Nephron (organoid): ENCODE results near the gene RTL10.

ENCODE experiments used
- H3K27ac Mint-ChIP-seq, 3 experiments: 2 replicates each; pipeline ENCODE4 v1.8.0; 2020; ENCODE audit warnings: mixed read lengths in 3 of 3, mild to moderate bottlenecking in 2 of 3, moderate library complexity in 1 of 3
- H3K27me3 Mint-ChIP-seq: 2 replicates; pipeline ENCODE4 v1.8.0; 2021; ENCODE audit warnings: low read depth, mild to moderate bottlenecking, moderate library complexity, mixed read lengths
- H3K36me3 Mint-ChIP-seq: 2 replicates; pipeline ENCODE4 v1.8.0; 2020; ENCODE audit warnings: low read depth, mixed read lengths
- H3K4me1 Mint-ChIP-seq: 2 replicates; pipeline ENCODE4 v1.8.0; 2020; ENCODE audit warnings: mixed read lengths
- H3K4me3 Mint-ChIP-seq, 3 experiments: 2 replicates each; pipeline ENCODE4 v1.8.0; 2020; ENCODE audit warnings: mild to moderate bottlenecking in 3 of 3, mixed read lengths in 3 of 3, moderate library complexity in 2 of 3
- H3K9me3 Mint-ChIP-seq: 2 replicates; pipeline ENCODE4 v1.8.0; 2020; ENCODE audit warnings: mixed read lengths
- TF ChIP-seq, protein P1 (sequence below), 3 experiments: fragments of 200-600 bp; sonication (generic); IDR thresholded peaks; one replicate each; pipeline ENCODE4 v1.5.0; 2021; ENCODE audit warnings: antibody characterized with exemption in 3 of 3; ENCODE audit not compliant: unreplicated experiment in 3 of 3

RTL10 gene

DNA sequence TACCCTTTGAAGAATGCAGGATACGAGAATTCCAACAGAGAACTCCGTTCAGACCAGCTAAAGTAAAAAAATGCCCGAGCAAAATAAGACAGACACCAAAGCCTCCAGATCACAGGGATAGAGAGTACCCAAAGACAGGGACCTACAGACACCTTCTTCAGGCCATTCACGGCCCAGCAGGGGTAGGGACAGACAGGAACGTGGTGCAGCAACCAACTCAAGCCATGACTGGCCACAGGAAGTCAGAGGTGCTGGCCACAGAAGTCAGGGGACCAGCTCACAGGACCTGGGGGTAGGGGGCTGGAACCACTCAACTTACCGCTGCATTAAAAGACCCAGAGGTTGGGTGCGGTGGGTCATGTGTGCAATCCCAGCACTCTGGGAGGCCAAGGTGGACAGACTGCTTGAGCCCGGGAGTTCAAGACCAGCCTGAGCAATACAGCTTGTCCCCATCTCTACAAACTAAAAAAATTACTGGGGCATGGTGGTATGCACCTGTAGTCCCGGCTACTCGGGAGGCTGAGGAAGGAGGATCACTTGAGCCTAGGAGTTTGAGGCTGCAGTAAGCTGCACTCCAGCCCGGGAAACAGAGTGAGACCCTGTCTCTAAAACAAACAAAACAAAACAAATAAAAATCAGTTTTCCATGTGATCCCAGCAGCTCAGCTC is 47.0 kb upstream of the RTL10 start:
- Mint-ChIP-seq H3K9me3 (no peaks in the 10 kb centered on the region), H3K4me1 (peaks cover 32% of the 10 kb centered on the region), H3K36me3 (peaks cover 8% of the 10 kb centered on the region), H3K27me3 (peaks cover 13% of the 10 kb centered on the region), H3K27ac (peak overlapping the region in 2 of 3 experiments; percentile 22 to 77), H3K4me3 (peak overlapping the region in 1 of 3 experiments; percentile 2)
- TF ChIP-seq, protein P1, sequence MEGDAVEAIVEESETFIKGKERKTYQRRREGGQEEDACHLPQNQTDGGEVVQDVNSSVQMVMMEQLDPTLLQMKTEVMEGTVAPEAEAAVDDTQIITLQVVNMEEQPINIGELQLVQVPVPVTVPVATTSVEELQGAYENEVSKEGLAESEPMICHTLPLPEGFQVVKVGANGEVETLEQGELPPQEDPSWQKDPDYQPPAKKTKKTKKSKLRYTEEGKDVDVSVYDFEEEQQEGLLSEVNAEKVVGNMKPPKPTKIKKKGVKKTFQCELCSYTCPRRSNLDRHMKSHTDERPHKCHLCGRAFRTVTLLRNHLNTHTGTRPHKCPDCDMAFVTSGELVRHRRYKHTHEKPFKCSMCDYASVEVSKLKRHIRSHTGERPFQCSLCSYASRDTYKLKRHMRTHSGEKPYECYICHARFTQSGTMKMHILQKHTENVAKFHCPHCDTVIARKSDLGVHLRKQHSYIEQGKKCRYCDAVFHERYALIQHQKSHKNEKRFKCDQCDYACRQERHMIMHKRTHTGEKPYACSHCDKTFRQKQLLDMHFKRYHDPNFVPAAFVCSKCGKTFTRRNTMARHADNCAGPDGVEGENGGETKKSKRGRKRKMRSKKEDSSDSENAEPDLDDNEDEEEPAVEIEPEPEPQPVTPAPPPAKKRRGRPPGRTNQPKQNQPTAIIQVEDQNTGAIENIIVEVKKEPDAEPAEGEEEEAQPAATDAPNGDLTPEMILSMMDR (IDR thresholded peaks at IDR 0.05; ENCODE audit: unreplicated experiment in 3 of 3): no peak

DNA sequence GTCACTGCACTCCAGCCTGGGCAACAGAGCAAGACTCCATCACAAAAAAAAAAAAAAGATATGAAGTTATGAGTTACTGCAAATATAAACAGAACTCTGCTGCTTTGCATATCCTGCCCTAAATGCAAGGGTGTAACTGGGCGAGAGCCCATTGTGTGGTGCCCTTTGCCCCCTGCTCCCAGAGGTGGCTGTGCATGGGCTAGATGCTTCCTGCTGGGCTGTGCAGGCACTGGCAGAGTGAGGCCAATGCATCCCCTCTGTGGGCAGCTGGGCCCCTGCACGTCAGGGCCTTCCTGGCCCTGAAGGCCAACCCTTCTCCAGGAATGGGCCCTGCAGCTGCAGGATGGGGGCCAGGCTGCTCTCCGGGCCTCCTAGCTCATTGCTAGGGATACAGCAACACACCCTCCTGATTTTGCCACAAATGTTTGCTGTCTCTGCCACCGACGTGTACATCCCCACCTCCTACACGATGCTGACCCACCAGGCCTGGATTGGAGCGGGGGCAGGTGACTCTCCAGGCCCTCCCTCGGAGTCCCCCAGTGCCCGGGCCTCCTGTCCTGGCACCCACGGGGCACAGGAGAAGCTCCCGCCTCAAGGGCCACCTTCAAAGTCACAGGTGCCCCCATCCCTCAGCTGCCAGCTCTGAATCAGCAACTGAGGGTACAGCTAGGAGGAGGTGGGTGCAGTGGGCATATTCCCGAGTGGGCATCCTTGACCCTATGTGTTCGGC is 46.2 kb upstream of the RTL10 start:
- H3K4me3 Mint-ChIP-seq: no peak overlapping the region
- H3K27ac Mint-ChIP-seq: peak overlapping the region in 1 of 3 experiments; percentile 77

DNA sequence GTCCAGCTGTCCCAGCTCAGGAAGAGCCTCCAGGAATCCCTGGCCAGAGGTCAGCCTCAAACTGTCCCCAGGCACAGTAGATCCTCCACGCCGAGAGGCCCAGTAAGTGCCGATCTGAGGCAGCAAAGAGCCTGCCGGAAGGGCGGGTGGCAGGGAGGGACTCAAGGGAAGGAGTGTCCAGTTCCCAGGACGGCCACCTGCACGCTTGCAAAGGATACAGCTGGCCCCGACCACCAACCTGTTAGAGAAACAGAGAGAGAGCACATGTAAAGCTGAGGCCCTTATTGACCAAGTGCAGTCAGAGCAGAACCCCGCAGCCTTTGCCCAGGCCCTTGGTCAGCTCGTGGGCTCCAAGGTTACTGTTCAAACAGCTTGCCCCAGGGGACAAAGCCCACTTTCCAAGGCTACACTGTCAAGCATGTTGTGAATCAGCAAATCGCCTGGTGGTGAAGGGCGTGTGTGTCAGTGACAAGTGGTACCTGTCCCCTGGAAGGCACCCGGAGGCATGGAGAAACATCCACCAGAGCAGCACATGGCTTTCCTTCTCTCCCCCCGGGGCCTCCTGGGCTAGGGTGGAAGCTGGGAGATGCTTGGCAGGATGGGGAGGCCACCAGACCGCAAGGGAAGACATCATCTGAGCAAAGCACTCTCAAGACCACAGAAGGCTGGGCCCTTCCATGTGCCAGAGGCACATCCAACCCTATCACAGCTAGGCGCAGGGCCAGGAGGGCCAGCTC is 44.3 kb upstream of the RTL10 start:
- peaks cover 17% of the 10 kb centered on the region for H3K27me3 Mint-ChIP-seq
- H3K27ac Mint-ChIP-seq: no peak overlapping the region
- H3K4me1 Mint-ChIP-seq: peaks cover 20% of the 10 kb centered on the region
- TF ChIP-seq, protein P1 (IDR thresholded peaks at IDR 0.05; ENCODE audit: unreplicated experiment in 3 of 3): no peak
- no peak overlapping the region for H3K4me3 Mint-ChIP-seq
- H3K36me3 Mint-ChIP-seq: peaks cover 6% of the 10 kb centered on the region
- no peaks in the 10 kb centered on the region for H3K9me3 Mint-ChIP-seq

More for the DNA sequence above, 46.2 kb upstream of the RTL10 start:
- Mint-ChIP-seq H3K9me3 (no peaks in the 10 kb centered on the region), H3K27me3 (peaks cover 14% of the 10 kb centered on the region), H3K4me1 (peaks cover 28% of the 10 kb centered on the region), H3K36me3 (peaks cover 5% of the 10 kb centered on the region)
- TF ChIP-seq, protein P1 (IDR thresholded peaks at IDR 0.05; ENCODE audit: unreplicated experiment in 3 of 3): no peak

DNA sequence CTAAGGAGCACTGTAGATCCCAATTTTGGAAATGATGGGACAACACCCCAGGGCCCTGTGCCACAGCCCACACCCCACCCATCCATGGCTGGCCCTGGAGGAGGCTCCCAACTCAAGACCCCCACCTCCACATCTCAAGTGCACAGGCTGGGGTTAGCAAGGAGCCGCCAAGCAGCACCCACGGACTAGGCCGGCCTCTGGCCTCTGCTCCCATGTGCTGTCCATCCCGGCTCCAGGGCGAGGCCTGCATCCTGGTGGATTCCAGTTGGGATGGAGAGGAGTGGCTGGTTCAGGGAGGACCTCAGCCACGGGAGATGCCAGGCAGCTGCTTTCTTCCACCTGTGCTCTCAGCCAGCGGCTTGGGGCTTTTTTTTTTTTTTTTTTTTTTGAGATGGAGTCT is 43.5 kb upstream of the RTL10 start:
- peaks cover 18% of the 10 kb centered on the region for H3K27me3 Mint-ChIP-seq
- no peaks in the 10 kb centered on the region for H3K9me3 Mint-ChIP-seq
- TF ChIP-seq, protein P1 (IDR thresholded peaks at IDR 0.05; ENCODE audit: unreplicated experiment in 3 of 3): no peak
- H3K4me3 Mint-ChIP-seq: no peak overlapping the region
- peaks cover 9% of the 10 kb centered on the region for H3K36me3 Mint-ChIP-seq
- no peak overlapping the region for H3K27ac Mint-ChIP-seq
- peaks cover 19% of the 10 kb centered on the region for H3K4me1 Mint-ChIP-seq

DNA sequence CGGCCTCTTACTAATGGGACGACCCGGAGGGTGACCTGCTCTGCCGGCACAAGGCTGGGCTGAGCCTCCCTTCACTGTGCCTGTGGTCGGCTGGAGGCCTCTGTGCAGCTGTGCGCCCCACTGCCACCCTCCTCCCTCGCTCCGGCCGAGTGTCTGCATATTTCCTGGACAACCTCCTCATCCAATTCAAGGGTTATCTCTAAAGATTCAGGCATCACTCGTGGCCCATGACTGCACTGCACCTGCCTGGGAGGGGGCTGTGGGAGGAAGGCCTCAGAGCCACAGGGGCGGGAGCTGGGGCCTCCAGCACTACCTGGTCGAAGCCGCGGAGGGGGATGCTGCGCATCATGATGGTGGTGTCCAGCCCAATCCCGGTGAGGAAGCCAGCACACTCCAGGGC is 43.1 kb upstream of the RTL10 start:
- Mint-ChIP-seq H3K27me3 (peaks cover 18% of the 10 kb centered on the region), H3K4me3 (no peak overlapping the region), H3K27ac (no peak overlapping the region), H3K9me3 (no peaks in the 10 kb centered on the region), H3K4me1 (peaks cover 18% of the 10 kb centered on the region), H3K36me3 (peaks cover 9% of the 10 kb centered on the region)
- TF ChIP-seq, protein P1 (IDR thresholded peaks at IDR 0.05; ENCODE audit: unreplicated experiment in 3 of 3): no peak
